PC-9 (cell line): ENCODE data around the gene ZC3H12A. TPM values are rescaled to one million over a fixed set of nuclear protein-coding genes. Genes with fewer than 3 reads are reported as not detected.

ENCODE experiments used
- Bru-seq: library from RNA; stranded (reverse); fragments of 400-500 nt; gene quantifications from one replicate; lab custom pipeline; 2021; lab: Mats Ljungman, UMichigan
- BruChase-seq, 2 experiments: library from RNA; stranded (reverse); fragments of 400-500 nt; gene quantifications; one replicate each; lab custom pipeline; 2021; lab: Mats Ljungman, UMichigan
- BruUV-seq: library from RNA; stranded (reverse); fragments of 400-500 nt; replicated peaks from 2 replicates; lab custom pipeline; 2021; lab: Mats Ljungman, UMichigan
- CTCF ChIA-PET: fragments of 300-600 bp; sonication (Branson Sonifier 250); formaldehyde crosslinking; loops from one replicate; lab custom pipeline; 2022; ENCODE audit warnings: antibody characterized with exemption; lab: Charles Lee
- POLR2A ChIA-PET: fragments of 300-600 bp; sonication (Branson Sonifier 250); formaldehyde crosslinking; loops from one replicate; lab custom pipeline; 2022; ENCODE audit warnings: antibody characterized with exemption; ENCODE audit not compliant: unreplicated experiment; lab: Charles Lee
- DNase-seq, 2 experiments: peaks; one replicate each; pipeline versions ENCODE4 v3.0.0 to v3.0.0-alpha.2; 2015 to 2022; ENCODE audit warnings: mixed read lengths in 1 of 2
- H2AFZ ChIP-seq: fragments of 200-600 bp; sonication (generic); 2 replicates; pipeline ENCODE4 v1.8.1; 2017; ENCODE audit warnings: antibody characterized with exemption
- H3F3A ChIP-seq: fragments of 200-600 bp; sonication (generic); 2 replicates; pipeline ENCODE4 v1.8.1; 2017; ENCODE audit warnings: antibody characterized with exemption, mild to moderate bottlenecking, low read depth; ENCODE audit not compliant: insufficient read depth
- H3K27ac ChIP-seq: fragments of 200-600 bp; sonication (generic); 2 replicates; pipeline ENCODE4 v1.6.1; 2016; ENCODE audit warnings: mixed run types
- H3K27me3 ChIP-seq: fragments of 200-600 bp; sonication (generic); 2 replicates; pipeline ENCODE4 v1.6.1; 2016; ENCODE audit warnings: low read depth, mixed run types; ENCODE audit not compliant: insufficient read depth
- H3K36me3 ChIP-seq: fragments of 200-600 bp; sonication (generic); 2 replicates; pipeline ENCODE4 v1.6.1; 2016; ENCODE audit warnings: low read depth, mixed run types
- H3K4me1 ChIP-seq: fragments of 200-600 bp; sonication (generic); replicated peaks from 2 replicates; pipeline ENCODE4 v1.6.1; 2016; ENCODE audit warnings: mixed run types; ENCODE audit not compliant: insufficient read depth
- H3K4me2 ChIP-seq: fragments of 200-600 bp; sonication (generic); 2 replicates; pipeline ENCODE4 v1.6.1; 2017; ENCODE audit warnings: mixed run types
- H3K4me3 ChIP-seq: fragments of 200-600 bp; sonication (generic); 2 replicates; pipeline ENCODE4 v1.6.1; 2016; ENCODE audit warnings: mixed run types
- H3K79me2 ChIP-seq: fragments of 200-600 bp; sonication (generic); 2 replicates; pipeline ENCODE4 v1.6.1; 2017; ENCODE audit warnings: low read depth, mixed run types
- H3K9me2 ChIP-seq: fragments of 200-600 bp; sonication (generic); 2 replicates; pipeline ENCODE4 v1.8.1; 2017; ENCODE audit warnings: mild to moderate bottlenecking; ENCODE audit not compliant: insufficient read depth
- H3K9me3 ChIP-seq: fragments of 200-600 bp; sonication (generic); 2 replicates; pipeline ENCODE4 v1.8.1; 2016; ENCODE audit warnings: low read depth; ENCODE audit not compliant: insufficient read depth
- H4K20me1 ChIP-seq: fragments of 200-600 bp; sonication (generic); 2 replicates; pipeline ENCODE4 v1.8.1; 2017; ENCODE audit not compliant: insufficient read depth
- CTCF ChIP-seq: fragments of 200-600 bp; sonication (generic); conservative IDR thresholded peaks from 2 replicates; pipeline ENCODE4 v1.6.1; 2017; ENCODE audit warnings: mixed run types, antibody characterized with exemption, mild to moderate bottlenecking, moderate library complexity
- EZH2 ChIP-seq: fragments of 200-600 bp; sonication (generic); IDR thresholded peaks from 2 replicates; pipeline ENCODE4 v1.8.0; 2017; ENCODE audit warnings: antibody characterized with exemption, low read depth
- intact Hi-C: fragments of 100-400 bp; cut with micrococcal nuclease; formaldehyde crosslinking; loops from one replicate; pipeline ENCODE4 v1.10.0; 2022; ENCODE audit not compliant: unreplicated experiment
- long read RNA-seq: library from polyadenylated mRNA; stranded (forward); transcript quantifications from one replicate; pipeline ENCODE4 v2.0.0, GENCODE V29; 2022
- total RNA-seq: library from RNA; stranded (reverse); gene quantifications from 2 replicates; pipeline ENCODE4 v1.2.3, GENCODE V29; 2021

Gene ZC3H12A
- total RNA-seq (18.7 and 18.9 TPM in 2 replicates), Bru-seq, nascent RNA (percentile 85 among the genes with signal in this experiment), BruChase-seq, experiment 1, labeled RNA remaining after a 2-hour chase (percentile 86 among the genes with signal in this experiment), BruChase-seq, experiment 2, labeled RNA remaining after a 6-hour chase (percentile 85 among the genes with signal in this experiment)
- long read RNA-seq, partial matches to known transcripts = 2 of 18 reads
- long read RNA-seq, other reads (novel, unspliced or antisense) = 11 of 18 reads

- H3K27me3 ChIP-seq = no peaks in the 10 kb centered on the region
- H3K36me3 ChIP-seq = peaks cover 20% of the 10 kb centered on the region
- H2AFZ ChIP-seq = peak within 1 kb of the TSS; percentile 89
- H3F3A ChIP-seq = peaks cover 59% of the 10 kb centered on the region
- no TSS peak for BruUV-seq
- ChIA-PET POLR2A (interaction anchor here (0.5 to 0.7 kb wide), 4 partner anchors 10 to 1509 kb away, joined by 4 to 34 read pairs (median 6); no protein-coding TSS in a partner anchor), CTCF (interaction anchor here (0.7 to 1.1 kb wide), 2 partner anchors 13 to 19 kb away, joined by 4 to 5 read pairs; no protein-coding TSS in a partner anchor)
- peak within 1 kb of the TSS; percentile 94 for H3K4me3 ChIP-seq
- H3K4me2 ChIP-seq = peak within 1 kb of the TSS; percentile 95
- no peaks in the 10 kb centered on the region; the same call in 1 of the 2 replicates for H4K20me1 ChIP-seq
- peaks cover 57% of the 10 kb centered on the region for H3K4me1 ChIP-seq
- DNase-seq = peak; percentile 76 to 96
- H3K9me2 ChIP-seq = no peaks in the 10 kb centered on the region
- TF ChIP-seq EZH2 = no peak
- TF ChIP-seq CTCF = no peak
- peaks cover 71% of the 10 kb centered on the region for H3K79me2 ChIP-seq
- intact Hi-C loops = loop anchor here (2.0 to 10.0 kb wide), 4 partner anchors 333 to 661 kb away; partner anchors contain the start of genes C1orf122, MTF1 and YRDC
- peak within 1 kb of the TSS; percentile 96 for H3K27ac ChIP-seq
- no peaks in the 10 kb centered on the region for H3K9me3 ChIP-seq
Observed at GRCh38 chr1:37474046-37474696, at the start of gene ZC3H12A. TSS of gene ZC3H12A (plus strand) at chr1:37474580. CDS start at chr1:37475497, 917 bp downstream.

GRCh38 chr1:37425221-37425620 is 49.2 kb upstream of the ZC3H12A start:
- intact Hi-C loops = no loop called here
- Histone ChIP-seq H3K4me3 (no peak overlapping the region), H3K79me2 (no peaks in the 10 kb centered on the region), H4K20me1 (no peaks in the 10 kb centered on the region), H3K27me3 (peaks cover 69% of the 10 kb centered on the region), H2AFZ (no peak overlapping the region), H3K9me2 (no peaks in the 10 kb centered on the region), H3F3A (no peaks in the 10 kb centered on the region), H3K27ac (no peak overlapping the region), H3K4me1 (no peaks in the 10 kb centered on the region), H3K36me3 (no peaks in the 10 kb centered on the region), H3K4me2 (no peak overlapping the region), H3K9me3 (no peaks in the 10 kb centered on the region)
- CTCF ChIA-PET = no interaction called here
- TF ChIP-seq CTCF = no peak
- no peak for TF ChIP-seq EZH2
- no peak for DNase-seq
- no TSS peak for BruUV-seq
- POLR2A ChIA-PET = no interaction called here

GRCh38 chr1:37429029-37429428 is 45.4 kb upstream of the ZC3H12A start:
- H3K36me3 ChIP-seq = no peaks in the 10 kb centered on the region
- H3K9me2 ChIP-seq = no peaks in the 10 kb centered on the region
- CTCF ChIA-PET = no interaction called here
- no peak for DNase-seq
- POLR2A ChIA-PET = no interaction called here
- no peak overlapping the region for H3K4me2 ChIP-seq
- H3K27ac ChIP-seq = no peak overlapping the region
- H3K9me3 ChIP-seq = no peaks in the 10 kb centered on the region
- no peaks in the 10 kb centered on the region for H4K20me1 ChIP-seq
- BruUV-seq = no TSS peak
- peaks cover 70% of the 10 kb centered on the region for H3K27me3 ChIP-seq
- H3K79me2 ChIP-seq = no peaks in the 10 kb centered on the region
- no peak overlapping the region for H3K4me3 ChIP-seq
- TF ChIP-seq CTCF (no peak), EZH2 (no peak)
- no peaks in the 10 kb centered on the region for H3F3A ChIP-seq
- intact Hi-C loops = no loop called here
- no peak overlapping the region for H2AFZ ChIP-seq
- no peaks in the 10 kb centered on the region for H3K4me1 ChIP-seq
